K562 (cell line): Measurements from ENCODE around the gene DDRGK1.
"Not testable (repeated sequence)": the region's sequence is repeated elsewhere in the genome, so short reads cannot be mapped to it uniquely, and the experiment has no call there.

Experiments used
- NONO ChIP-seq, 2 experiments: fragments of 200-400 bp in 1 of 2; fragments of 450-650 bp in 1 of 2; formaldehyde crosslinking in 1 of 2; IDR thresholded peaks; 2 replicates each; pipeline ENCODE4 v1.6.1; 2017; ENCODE audit warnings: low read depth in 2 of 2, mild to moderate bottlenecking in 2 of 2, moderate library complexity in 2 of 2, low read length in 1 of 2
- REST ChIP-seq, 2 experiments: fragments of 450-650 bp; formaldehyde crosslinking in 1 of 2; IDR thresholded peaks; 2 replicates each; pipeline versions ENCODE4 v1.4.0 to v1.6.1; 2014 to 2020; ENCODE audit warnings: mild to moderate bottlenecking in 2 of 2, borderline replicate concordance in 1 of 2, low read depth in 1 of 2
- XRCC4 ChIP-seq: IDR thresholded peaks from one replicate; pipeline ENCODE4 v1.6.1; 2011; ENCODE audit not compliant: insufficient read depth, insufficient read length; ENCODE audit errors: extremely low read depth
- YY1 ChIP-seq, 3 experiments: IDR thresholded peaks; 2 replicates each; pipeline ENCODE4 v1.6.1; 2011; ENCODE audit warnings: low read length in 2 of 3, mild to moderate bottlenecking in 2 of 3, moderate library complexity in 2 of 3, borderline replicate concordance in 1 of 3, control low read depth in 1 of 3, low read depth in 1 of 3; ENCODE audit not compliant: insufficient read depth in 3 of 3, insufficient replicate concordance in 2 of 3, control insufficient read depth in 1 of 3, insufficient read length in 1 of 3; ENCODE audit errors: extremely low read depth in 1 of 3
- ZBTB43 ChIP-seq: sonication (generic); formaldehyde crosslinking; IDR thresholded peaks from 2 replicates; pipeline ENCODE4 v1.8.0; 2023; ENCODE audit warnings: mild to moderate bottlenecking, missing genetic modification reagents
- ZNF23 ChIP-seq: fragments of 250-450 bp; sonication (Bioruptor Pico); IDR thresholded peaks from 2 replicates; pipeline ENCODE4 v1.4.0; 2020; ENCODE audit warnings: mild to moderate bottlenecking

DNA sequence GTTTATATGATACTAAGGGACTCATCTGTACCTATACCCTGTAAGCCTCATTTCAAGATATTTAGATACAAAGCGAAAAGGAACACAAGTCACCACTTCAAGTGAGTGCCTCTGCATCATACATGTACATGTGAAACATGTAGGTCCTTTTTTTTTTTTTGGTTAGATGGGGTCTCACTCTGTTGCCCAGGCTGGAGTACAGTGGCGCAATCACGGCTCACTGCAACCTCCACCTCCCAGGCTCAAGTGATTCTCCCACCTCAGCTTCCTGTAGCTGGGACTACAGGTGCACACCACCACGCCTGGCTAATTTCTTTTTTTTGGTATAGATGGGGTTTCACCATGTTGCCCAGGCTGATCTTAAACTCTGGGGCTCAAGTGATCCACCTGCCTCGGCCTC is 22.1 kb downstream of the DDRGK1 start:
- TF ChIP-seq ZBTB43 (CRISPR knock-in tag); YY1 (IDR thresholded peaks at IDR 0.05; ENCODE audit: borderline replicate concordance in 1 of 3, control insufficient read depth in 1 of 3, extremely low read depth in 1 of 3, insufficient read depth in 3 of 3, insufficient read length in 1 of 3, insufficient replicate concordance in 2 of 3, low read depth in 1 of 3, low read length in 2 of 3); XRCC4; NONO (IDR thresholded peaks at IDR 0.05; ENCODE audit: low read depth in 2 of 2, low read length in 1 of 2); ZNF23 (CRISPR knock-in tag); REST (IDR thresholded peaks at IDR 0.05; ENCODE audit: borderline replicate concordance); REST (CRISPR knock-in tag; IDR thresholded peaks at IDR 0.05; ENCODE audit: low read depth): not testable (repeated sequence)
